CD4-positive, CD25-positive, alpha-beta regulatory T cell (primary cell): ENCODE measurements around the gene C18orf63. TPM values are rescaled to one million over a fixed set of nuclear protein-coding genes. Genes with fewer than 3 reads are reported as not detected.
"Not testable (repeated sequence)": the region's sequence is repeated elsewhere in the genome, so short reads cannot be mapped to it uniquely, and the experiment has no call there.

Experiments used
- ATAC-seq, 2 donors: fragments of 150-1000 bp; cut with Tn5 transposase; one replicate each; pipeline ENCODE4 v1.10.0; 2021; ENCODE audit warnings: low read depth in 2 of 2, moderate number of reproducible peaks in 2 of 2, moderate library complexity in 1 of 2
- DNase-seq, 3 donors: peaks; one replicate each; pipeline versions ENCODE4 v3.0.0 to v3.0.0-alpha.2; 2012 to 2022; ENCODE audit warnings: mixed read lengths in 1 of 3
- H3K27ac ChIP-seq: one replicate; pipeline ENCODE4 v1.7.0; 2013; ENCODE audit warnings: mild to moderate bottlenecking, low read length; ENCODE audit not compliant: insufficient read depth, poor library complexity, severe bottlenecking
- H3K27me3 ChIP-seq: one replicate; pipeline ENCODE4 v1.7.0; 2013; ENCODE audit warnings: low read length; ENCODE audit not compliant: control insufficient read depth, insufficient read depth
- H3K36me3 ChIP-seq: one replicate; pipeline ENCODE4 v1.7.0; 2013; ENCODE audit warnings: mild to moderate bottlenecking, low read length, moderate library complexity; ENCODE audit not compliant: control insufficient read depth, insufficient read depth
- H3K4me1 ChIP-seq: 2 replicates; pipeline ENCODE4 v1.7.0; 2013; ENCODE audit warnings: mild to moderate bottlenecking, low read length; ENCODE audit not compliant: insufficient read depth, control insufficient read depth, poor library complexity, severe bottlenecking
- H3K4me3 ChIP-seq: one replicate; pipeline ENCODE4 v1.7.0; 2013; ENCODE audit warnings: low read depth, mild to moderate bottlenecking, low read length, moderate library complexity
- H3K9me3 ChIP-seq, 2 experiments: 1 replicate in 1 of 2; 2 replicates in 1 of 2; pipeline ENCODE4 v1.7.0; 2013; ENCODE audit warnings: low read length in 2 of 2, mild to moderate bottlenecking in 1 of 2, moderate library complexity in 1 of 2; ENCODE audit not compliant: control insufficient read depth in 2 of 2
- H3K27ac Mint-ChIP-seq, 3 donors: one replicate each; pipeline ENCODE4 v1.8.0; 2020 to 2022; ENCODE audit warnings: mild to moderate bottlenecking in 3 of 3, mixed read lengths in 3 of 3, moderate library complexity in 2 of 3
- H3K27me3 Mint-ChIP-seq: one replicate; pipeline ENCODE4 v1.8.0; 2022; ENCODE audit warnings: mild to moderate bottlenecking, mixed read lengths
- H3K36me3 Mint-ChIP-seq: one replicate; pipeline ENCODE4 v1.8.0; 2020; ENCODE audit warnings: mixed read lengths
- H3K4me1 Mint-ChIP-seq, 4 donors: one replicate each; pipeline ENCODE4 v1.8.0; 2020 to 2022; ENCODE audit warnings: mixed read lengths in 4 of 4, mild to moderate bottlenecking in 1 of 4
- H3K4me3 Mint-ChIP-seq, 4 donors: one replicate each; pipeline ENCODE4 v1.8.0; 2020 to 2022; ENCODE audit warnings: mild to moderate bottlenecking in 4 of 4, mixed read lengths in 4 of 4, moderate library complexity in 3 of 4
- H3K9me3 Mint-ChIP-seq, 7 donors: one replicate each; pipeline ENCODE4 v1.8.0; 2020 to 2022; ENCODE audit warnings: mixed read lengths in 7 of 7, mild to moderate bottlenecking in 3 of 7, moderate library complexity in 2 of 7
- polyA plus RNA-seq, 4 donors: library from polyadenylated mRNA; unstranded; fragments of 300-500 nt; fragmentation: Illumina TruSeq; gene quantifications; one replicate each; pipeline ENCODE4 v1.2.3, GENCODE V29; 2021
- total RNA-seq: library from RNA; stranded (reverse); gene quantifications from one replicate; pipeline ENCODE4 v1.2.3, GENCODE V29; 2022

C18orf63 gene
- total and polyA plus RNA-seq, 5 donors from 2014 or later = not detected

DNA sequence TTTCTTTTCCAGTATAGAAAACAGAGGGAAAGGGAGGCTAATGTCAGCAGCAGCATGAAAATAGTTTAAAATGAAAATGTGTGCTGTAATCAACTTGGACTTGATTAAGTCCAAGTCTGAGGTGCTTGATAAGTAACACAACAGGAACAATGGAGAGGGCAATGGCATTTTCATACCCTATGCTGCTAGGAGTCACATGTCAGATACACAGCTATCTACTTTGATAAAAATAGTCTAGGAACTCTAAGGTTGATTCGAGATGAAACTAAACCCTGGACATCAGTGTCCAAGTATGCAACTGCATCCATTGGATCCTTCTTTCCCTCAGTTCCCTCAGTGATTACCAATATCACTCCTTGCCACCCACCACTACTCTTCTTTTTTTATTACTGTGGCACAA, 4.6 kb upstream of the C18orf63 start:
- peaks cover 42% of the 10 kb centered on the region for H3K27me3 Mint-ChIP-seq

GRCh38 chr18:74314759-74315463, 728 bp upstream of the C18orf63 start:
- peaks cover 0 to 2% (median 0%) of the 10 kb centered on the region in 7 donors for H3K9me3 Mint-ChIP-seq
- no peak overlapping the region for H3K27ac Mint-ChIP-seq
- no peak for DNase-seq

More for the DNA sequence above, 4.6 kb upstream of the C18orf63 start:
- DNase-seq = no peak
- Histone ChIP-seq H3K27ac (no peak overlapping the region), H3K4me3 (no peak overlapping the region), H3K4me1 (no peaks in the 10 kb centered on the region), H3K27me3 (peaks cover 24% of the 10 kb centered on the region), H3K9me3 (no peaks in the 10 kb centered on the region), H3K36me3 (no peaks in the 10 kb centered on the region)
- peaks cover 0 to 6% (median 0%) of the 10 kb centered on the region in 4 donors for H3K4me1 Mint-ChIP-seq
- no peak overlapping the region for H3K4me3 Mint-ChIP-seq
- no peaks in the 10 kb centered on the region for H3K36me3 Mint-ChIP-seq
- H3K9me3 Mint-ChIP-seq = peaks cover 0 to 2% (median 0%) of the 10 kb centered on the region in 7 donors
- no peak overlapping the region for H3K27ac Mint-ChIP-seq
- ATAC-seq = no peak

DNA sequence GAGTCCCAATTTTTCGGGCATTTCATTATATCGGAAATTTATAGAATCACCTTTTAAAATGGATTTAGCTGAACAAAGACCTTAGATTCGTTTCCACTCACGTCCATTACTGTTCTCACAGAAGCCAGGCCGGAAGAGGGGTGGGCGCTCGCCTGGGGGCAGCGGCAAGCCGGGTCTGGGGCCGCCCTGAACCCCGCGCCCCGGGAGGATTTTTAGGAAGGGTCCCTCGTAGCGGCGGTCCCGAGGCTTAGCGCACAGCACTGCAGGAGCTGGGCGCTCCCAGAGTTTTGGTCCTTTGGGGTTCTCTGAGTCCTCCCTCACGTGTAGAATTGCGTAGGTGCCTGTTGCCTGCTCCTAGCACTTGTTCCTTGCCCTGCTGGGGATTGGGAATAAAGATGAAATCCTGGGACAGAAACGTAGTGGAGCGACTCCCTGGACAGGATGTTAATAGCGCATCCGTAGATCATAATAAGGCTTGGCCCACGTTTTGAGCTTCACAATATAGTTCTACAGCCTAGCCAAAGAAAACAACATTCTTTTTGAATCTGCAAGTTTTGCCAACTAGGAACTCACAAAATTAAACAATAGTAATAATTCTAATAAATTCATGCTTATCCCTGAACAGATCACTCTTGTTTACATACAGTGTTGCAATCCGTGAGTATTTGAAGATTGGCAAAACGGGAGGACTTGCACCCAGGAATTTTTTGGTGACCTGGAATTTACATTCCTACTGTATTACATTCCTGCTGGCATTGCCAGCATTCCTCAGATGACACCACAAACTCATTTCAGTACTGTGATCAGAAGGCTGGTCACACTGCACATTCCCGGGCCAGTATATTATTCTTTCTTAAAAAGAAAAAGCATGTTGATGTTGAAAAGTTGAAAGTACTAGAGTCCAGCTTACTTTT, 875 bp downstream of the C18orf63 start:
- H3K9me3 Mint-ChIP-seq = no peaks in the 10 kb centered on the region
- Histone ChIP-seq H3K9me3 (no peaks in the 10 kb centered on the region), H3K4me3 (no peak overlapping the region), H3K27ac (no peak overlapping the region), H3K36me3 (no peaks in the 10 kb centered on the region), H3K4me1 (no peaks in the 10 kb centered on the region), H3K27me3 (peaks cover 2% of the 10 kb centered on the region)
- ATAC-seq = no peak
- peaks cover 20% of the 10 kb centered on the region for H3K27me3 Mint-ChIP-seq
- no peaks in the 10 kb centered on the region for H3K4me1 Mint-ChIP-seq
- no peak for DNase-seq
- no peak overlapping the region for H3K4me3 Mint-ChIP-seq
- no peaks in the 10 kb centered on the region for H3K36me3 Mint-ChIP-seq
- no peak overlapping the region for H3K27ac Mint-ChIP-seq

More at GRCh38 chr18:74314759-74315463, 728 bp upstream of the C18orf63 start:
- no peak overlapping the region for H3K4me3 Mint-ChIP-seq
- Histone ChIP-seq H3K4me1 (no peaks in the 10 kb centered on the region), H3K4me3 (no peak overlapping the region), H3K27ac (no peak overlapping the region), H3K27me3 (peaks cover 8% of the 10 kb centered on the region), H3K36me3 (no peaks in the 10 kb centered on the region), H3K9me3 (no peaks in the 10 kb centered on the region)
- ATAC-seq = no peak
- peaks cover 21% of the 10 kb centered on the region for H3K27me3 Mint-ChIP-seq
- peaks cover 0 to 6% (median 0%) of the 10 kb centered on the region in 4 donors for H3K4me1 Mint-ChIP-seq
- H3K36me3 Mint-ChIP-seq = no peaks in the 10 kb centered on the region

GRCh38 chr18:74326231-74326630, 10.6 kb downstream of the C18orf63 start:
- H3K4me1 Mint-ChIP-seq = no peaks in the 10 kb centered on the region
- no peaks in the 10 kb centered on the region for H3K9me3 ChIP-seq
- no peaks in the 10 kb centered on the region for H3K4me1 ChIP-seq
- peaks cover 0 to 1% (median 0%) of the 10 kb centered on the region in 7 donors for H3K9me3 Mint-ChIP-seq
- H3K36me3 ChIP-seq = no peaks in the 10 kb centered on the region
- H3K27ac Mint-ChIP-seq = no peak overlapping the region
- no peak overlapping the region for H3K4me3 Mint-ChIP-seq
- peaks cover 12% of the 10 kb centered on the region for H3K27me3 ChIP-seq
- no peaks in the 10 kb centered on the region for H3K36me3 Mint-ChIP-seq
- DNase-seq (no peak), ATAC-seq (no peak)
- no peak overlapping the region for H3K27ac ChIP-seq
- no peak overlapping the region for H3K4me3 ChIP-seq
- peaks cover 14% of the 10 kb centered on the region for H3K27me3 Mint-ChIP-seq

DNA sequence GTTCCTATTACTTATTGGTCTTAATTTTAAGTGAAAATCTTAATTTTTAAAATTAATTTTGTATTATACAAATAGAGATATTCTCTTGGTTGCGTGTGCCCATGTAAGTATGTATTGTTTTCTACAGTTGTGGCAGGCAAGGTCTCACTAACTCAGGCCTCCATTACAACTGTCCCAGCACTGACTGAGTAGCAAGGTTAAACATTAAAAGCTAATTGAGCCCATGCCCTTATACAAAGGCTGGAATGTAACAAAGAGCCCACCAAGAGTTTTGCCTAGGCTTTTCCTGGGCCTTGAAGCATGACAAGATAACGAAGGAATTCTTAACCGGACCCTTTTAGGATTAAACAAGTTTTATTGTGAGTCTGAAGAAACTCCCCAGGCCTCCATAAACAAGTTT, 11.2 kb downstream of the C18orf63 start:
- H3K4me1 Mint-ChIP-seq, DNase-seq, H3K27ac ChIP-seq, H3K27ac Mint-ChIP-seq, H3K4me1 ChIP-seq, H3K36me3 ChIP-seq, H3K4me3 ChIP-seq, H3K4me3 Mint-ChIP-seq, ATAC-seq, H3K9me3 ChIP-seq, H3K9me3 Mint-ChIP-seq, H3K36me3 Mint-ChIP-seq: not testable (repeated sequence)
- H3K27me3 ChIP-seq = peaks cover 15% of the 10 kb centered on the region
- H3K27me3 Mint-ChIP-seq = peaks cover 17% of the 10 kb centered on the region

DNA sequence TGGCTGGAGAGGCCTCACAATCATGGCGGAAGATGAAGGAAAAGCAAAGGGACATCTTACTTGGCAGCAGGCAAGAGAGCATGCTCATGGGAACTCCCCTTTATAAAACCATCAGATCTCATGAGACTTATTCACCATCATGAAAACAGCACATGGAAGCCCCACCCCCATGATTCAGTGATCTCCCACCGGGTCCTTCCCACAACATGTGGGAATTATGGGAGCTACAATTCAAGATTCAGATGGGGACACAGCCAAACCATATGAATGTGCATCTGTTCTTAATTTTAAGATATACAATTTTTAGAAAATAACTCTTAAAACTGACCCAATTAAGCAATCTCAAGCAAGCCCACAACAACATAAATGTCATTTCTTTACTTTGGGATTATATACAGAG, 12.6 kb downstream of the C18orf63 start:
- ATAC-seq = no peak
- H3K4me1 ChIP-seq = no peaks in the 10 kb centered on the region
- peaks cover 19% of the 10 kb centered on the region for H3K27me3 Mint-ChIP-seq

DNA sequence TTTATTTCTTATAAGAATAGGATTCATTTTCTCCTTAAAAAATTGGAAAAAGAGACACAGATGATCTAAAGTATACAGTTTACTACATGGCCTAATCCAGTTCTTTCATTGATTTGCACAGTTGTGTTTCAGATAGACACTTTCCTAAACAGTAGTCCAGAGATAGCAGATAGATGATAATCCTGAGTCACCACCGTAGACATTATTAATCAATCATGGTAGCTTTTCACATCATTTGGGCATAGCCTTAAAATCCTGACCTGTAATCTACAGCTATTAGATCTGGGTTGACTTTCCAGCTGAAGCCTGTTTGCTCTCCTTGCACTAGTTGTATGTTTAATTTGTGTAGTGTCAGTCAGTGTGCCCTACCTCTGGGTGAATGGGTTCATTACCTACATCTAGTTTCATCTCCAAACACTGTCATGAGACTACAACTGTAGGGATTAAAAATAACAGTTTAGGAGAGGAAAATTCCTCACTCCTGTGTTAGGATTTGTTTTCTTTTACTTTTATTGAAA, 14.1 kb downstream of the C18orf63 start:
- H3K4me1 Mint-ChIP-seq = no peaks in the 10 kb centered on the region
- Histone ChIP-seq H3K4me1 (no peaks in the 10 kb centered on the region), H3K27ac (no peak overlapping the region), H3K4me3 (no peak overlapping the region), H3K9me3 (peaks cover 0 to 10% of the 10 kb centered on the region in 2 experiments), H3K36me3 (no peaks in the 10 kb centered on the region), H3K27me3 (peaks cover 12% of the 10 kb centered on the region)
- peaks cover 0 to 1% (median 0%) of the 10 kb centered on the region in 7 donors for H3K9me3 Mint-ChIP-seq
- ATAC-seq = no peak
- no peak for DNase-seq
- H3K36me3 Mint-ChIP-seq = no peaks in the 10 kb centered on the region
- no peak overlapping the region for H3K4me3 Mint-ChIP-seq
- H3K27ac Mint-ChIP-seq = no peak overlapping the region
- H3K27me3 Mint-ChIP-seq = peaks cover 19% of the 10 kb centered on the region

More for the DNA sequence above, 12.6 kb downstream of the C18orf63 start:
- DNase-seq = no peak
- Histone ChIP-seq H3K27me3 (peaks cover 13% of the 10 kb centered on the region), H3K4me3 (no peak overlapping the region), H3K36me3 (no peaks in the 10 kb centered on the region), H3K9me3 (peaks cover 0 to 6% of the 10 kb centered on the region in 2 experiments), H3K27ac (no peak overlapping the region)
- H3K4me1 Mint-ChIP-seq = no peaks in the 10 kb centered on the region
- peaks cover 0 to 1% (median 0%) of the 10 kb centered on the region in 7 donors for H3K9me3 Mint-ChIP-seq
- no peak overlapping the region for H3K27ac Mint-ChIP-seq
- no peaks in the 10 kb centered on the region for H3K36me3 Mint-ChIP-seq
- no peak overlapping the region for H3K4me3 Mint-ChIP-seq
